ENCODE results near the gene BEND3.

DNA sequence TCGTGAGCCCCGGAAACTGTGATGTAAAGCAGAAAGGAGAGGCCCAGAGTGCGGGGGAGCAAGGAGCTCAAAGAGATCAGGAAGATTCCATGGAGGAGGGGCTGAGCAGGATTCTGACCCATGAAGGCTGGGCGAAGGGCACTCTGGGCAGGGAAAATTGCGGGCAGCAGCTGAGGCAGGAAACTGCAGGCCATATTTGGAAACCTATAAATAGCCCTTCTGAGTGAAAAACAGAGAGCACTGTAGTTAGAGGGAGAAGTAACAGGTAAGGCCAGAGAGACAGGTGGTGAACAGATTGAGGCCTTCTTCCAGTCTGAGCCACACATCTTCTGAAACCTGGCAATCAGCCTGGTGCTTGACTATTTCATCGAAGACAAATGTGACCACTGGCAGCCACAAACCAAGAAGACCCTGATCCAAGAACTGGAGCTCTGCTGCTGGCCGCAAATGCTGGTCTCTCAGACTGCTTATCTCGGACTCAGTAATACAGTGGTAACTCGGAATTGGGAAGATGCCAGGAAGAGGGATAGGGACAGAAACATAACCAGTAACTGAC lies 14.1 kb upstream of the BEND3 start:
- TF ChIP-seq POLR2AphosphoS5 (IDR thresholded peaks at IDR 0.05): no peak
- TF ChIP-seq, protein P1, sequence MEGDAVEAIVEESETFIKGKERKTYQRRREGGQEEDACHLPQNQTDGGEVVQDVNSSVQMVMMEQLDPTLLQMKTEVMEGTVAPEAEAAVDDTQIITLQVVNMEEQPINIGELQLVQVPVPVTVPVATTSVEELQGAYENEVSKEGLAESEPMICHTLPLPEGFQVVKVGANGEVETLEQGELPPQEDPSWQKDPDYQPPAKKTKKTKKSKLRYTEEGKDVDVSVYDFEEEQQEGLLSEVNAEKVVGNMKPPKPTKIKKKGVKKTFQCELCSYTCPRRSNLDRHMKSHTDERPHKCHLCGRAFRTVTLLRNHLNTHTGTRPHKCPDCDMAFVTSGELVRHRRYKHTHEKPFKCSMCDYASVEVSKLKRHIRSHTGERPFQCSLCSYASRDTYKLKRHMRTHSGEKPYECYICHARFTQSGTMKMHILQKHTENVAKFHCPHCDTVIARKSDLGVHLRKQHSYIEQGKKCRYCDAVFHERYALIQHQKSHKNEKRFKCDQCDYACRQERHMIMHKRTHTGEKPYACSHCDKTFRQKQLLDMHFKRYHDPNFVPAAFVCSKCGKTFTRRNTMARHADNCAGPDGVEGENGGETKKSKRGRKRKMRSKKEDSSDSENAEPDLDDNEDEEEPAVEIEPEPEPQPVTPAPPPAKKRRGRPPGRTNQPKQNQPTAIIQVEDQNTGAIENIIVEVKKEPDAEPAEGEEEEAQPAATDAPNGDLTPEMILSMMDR (IDR thresholded peaks at IDR 0.05): no peak
